Measurements from ENCODE around the gene VPS45.
"Not testable (repeated sequence)": the region's sequence is repeated elsewhere in the genome, so short reads cannot be mapped to it uniquely, and the experiment has no call there.

VPS45 gene

DNA sequence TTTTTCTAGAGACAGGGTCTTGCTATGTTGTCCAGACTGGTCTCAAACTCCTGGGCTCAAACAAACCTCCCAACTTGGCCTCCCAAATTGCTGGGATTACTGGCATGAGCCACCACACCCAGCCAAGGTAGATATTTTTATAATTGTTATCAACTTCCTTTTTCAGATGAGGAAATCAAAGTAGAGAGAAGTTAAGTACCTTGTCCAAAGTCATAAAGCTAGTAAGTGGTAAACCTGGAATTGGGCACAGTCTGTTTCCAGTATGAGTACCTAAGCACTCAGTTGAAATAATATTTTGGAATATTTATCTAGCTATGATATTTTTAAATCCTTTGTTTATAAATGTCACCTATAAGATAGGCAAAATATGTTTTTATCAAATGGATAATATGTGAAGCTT lies 59.9 kb downstream of the VPS45 start:
- TF ChIP-seq, protein P1, sequence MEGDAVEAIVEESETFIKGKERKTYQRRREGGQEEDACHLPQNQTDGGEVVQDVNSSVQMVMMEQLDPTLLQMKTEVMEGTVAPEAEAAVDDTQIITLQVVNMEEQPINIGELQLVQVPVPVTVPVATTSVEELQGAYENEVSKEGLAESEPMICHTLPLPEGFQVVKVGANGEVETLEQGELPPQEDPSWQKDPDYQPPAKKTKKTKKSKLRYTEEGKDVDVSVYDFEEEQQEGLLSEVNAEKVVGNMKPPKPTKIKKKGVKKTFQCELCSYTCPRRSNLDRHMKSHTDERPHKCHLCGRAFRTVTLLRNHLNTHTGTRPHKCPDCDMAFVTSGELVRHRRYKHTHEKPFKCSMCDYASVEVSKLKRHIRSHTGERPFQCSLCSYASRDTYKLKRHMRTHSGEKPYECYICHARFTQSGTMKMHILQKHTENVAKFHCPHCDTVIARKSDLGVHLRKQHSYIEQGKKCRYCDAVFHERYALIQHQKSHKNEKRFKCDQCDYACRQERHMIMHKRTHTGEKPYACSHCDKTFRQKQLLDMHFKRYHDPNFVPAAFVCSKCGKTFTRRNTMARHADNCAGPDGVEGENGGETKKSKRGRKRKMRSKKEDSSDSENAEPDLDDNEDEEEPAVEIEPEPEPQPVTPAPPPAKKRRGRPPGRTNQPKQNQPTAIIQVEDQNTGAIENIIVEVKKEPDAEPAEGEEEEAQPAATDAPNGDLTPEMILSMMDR (IDR thresholded peaks at IDR 0.05; ENCODE audit: extremely low read depth, insufficient read depth, missing control alignments), result no peak

DNA sequence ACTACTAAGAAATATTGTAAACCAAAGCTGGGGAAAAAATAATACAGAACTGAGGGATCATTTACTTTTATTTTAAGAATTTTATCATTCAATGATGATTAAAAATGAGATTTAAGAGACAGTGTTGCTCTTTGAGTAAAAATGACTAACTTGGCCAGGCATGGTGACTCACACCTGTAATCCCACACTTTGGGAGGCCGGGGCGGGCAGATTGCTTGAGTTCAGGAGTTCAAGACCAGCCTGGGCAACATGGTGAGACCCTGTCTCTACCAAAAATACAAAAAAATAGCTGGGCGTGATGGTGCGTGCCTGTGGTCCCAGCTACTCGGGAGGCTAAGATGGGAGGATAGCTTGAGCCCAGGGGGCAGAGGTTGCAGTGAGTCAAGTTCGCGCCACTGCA lies 60.3 kb downstream of the VPS45 start:
- TF ChIP-seq, protein P1 (IDR thresholded peaks at IDR 0.05; ENCODE audit: extremely low read depth, insufficient read depth, missing control alignments), result no peak
- in situ Hi-C loops (cut with MboI; ENCODE audit: low pct_unique_long_range_greater_than_20kb, low sequenced_read_pairs, unreplicated experiment), result no loop called here
- no peak for DNase-seq (ENCODE audit: low spot score)

More for the DNA sequence above, 59.9 kb downstream of the VPS45 start:
- in situ Hi-C loops (cut with MboI; ENCODE audit: low pct_unique_long_range_greater_than_20kb, low sequenced_read_pairs, unreplicated experiment), result no loop called here
- DNase-seq (ENCODE audit: low spot score), result no peak

DNA sequence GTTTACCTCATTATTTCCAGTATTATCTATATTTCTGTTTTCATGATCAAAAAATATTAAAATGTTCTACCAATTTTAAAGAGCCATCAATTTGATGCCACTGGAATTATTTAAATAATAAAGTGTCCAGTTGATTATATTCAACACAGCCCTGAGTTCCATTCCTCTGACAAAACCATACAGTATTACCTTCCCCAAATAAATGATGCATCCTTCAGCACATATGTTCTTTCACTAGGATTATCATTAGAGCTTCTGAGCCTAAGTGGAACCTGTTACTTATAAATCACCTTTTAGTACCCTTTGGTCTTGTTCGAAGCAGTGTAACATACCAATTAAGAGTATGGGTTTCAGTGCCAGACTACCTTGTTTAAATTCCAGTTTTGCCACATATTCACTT lies 64.8 kb downstream of the VPS45 start:
- no peak for DNase-seq (ENCODE audit: low spot score)
- in situ Hi-C loops (cut with MboI; ENCODE audit: low pct_unique_long_range_greater_than_20kb, low sequenced_read_pairs, unreplicated experiment), result no loop called here
- TF ChIP-seq, protein P1 (IDR thresholded peaks at IDR 0.05; ENCODE audit: extremely low read depth, insufficient read depth, missing control alignments), result no peak

DNA sequence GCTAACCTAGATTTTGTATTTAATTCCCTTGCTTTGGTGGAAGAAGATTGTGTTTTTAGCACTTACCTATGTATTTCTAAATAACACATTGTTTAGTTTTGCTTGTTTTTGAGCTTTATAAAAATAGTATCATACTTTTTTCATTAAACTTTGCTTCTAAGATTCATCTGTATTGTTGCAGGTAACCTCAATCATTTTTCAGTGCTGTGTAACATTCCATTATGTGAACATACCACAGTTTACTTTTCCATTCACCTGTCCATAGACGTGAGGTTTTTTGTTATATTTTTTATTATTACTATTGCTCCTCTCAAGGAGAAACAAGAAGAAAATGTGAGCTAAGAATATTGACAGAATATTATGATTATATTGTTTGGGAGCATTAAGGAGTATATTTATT lies 67.0 kb downstream of the VPS45 start:
- DNase-seq (ENCODE audit: low spot score), result no peak
- in situ Hi-C loops (cut with MboI; ENCODE audit: low pct_unique_long_range_greater_than_20kb, low sequenced_read_pairs, unreplicated experiment), result no loop called here
- TF ChIP-seq, protein P1 (IDR thresholded peaks at IDR 0.05; ENCODE audit: extremely low read depth, insufficient read depth, missing control alignments), result no peak

DNA sequence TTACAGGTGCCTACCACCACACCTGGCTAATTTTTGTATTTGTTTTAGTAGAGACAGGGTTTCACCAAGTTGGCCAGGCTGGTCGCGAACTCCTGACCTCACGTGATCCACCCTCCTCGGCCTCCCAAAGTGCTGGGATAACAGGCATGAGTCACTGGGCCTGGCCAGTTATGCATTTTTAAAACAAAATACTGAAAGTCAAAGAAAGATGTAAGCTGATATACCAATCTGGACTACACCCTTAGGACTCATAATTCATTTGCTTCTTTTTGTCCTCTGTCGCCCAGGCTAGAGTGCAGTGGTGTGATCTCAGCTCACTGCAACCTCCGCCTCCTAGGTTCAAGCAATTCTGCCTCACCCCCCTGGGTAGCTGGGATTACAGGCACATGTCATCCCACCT lies 67.8 kb downstream of the VPS45 start:
- in situ Hi-C loops (cut with MboI; ENCODE audit: low pct_unique_long_range_greater_than_20kb, low sequenced_read_pairs, unreplicated experiment); DNase-seq (ENCODE audit: low spot score): not testable (repeated sequence)

DNA sequence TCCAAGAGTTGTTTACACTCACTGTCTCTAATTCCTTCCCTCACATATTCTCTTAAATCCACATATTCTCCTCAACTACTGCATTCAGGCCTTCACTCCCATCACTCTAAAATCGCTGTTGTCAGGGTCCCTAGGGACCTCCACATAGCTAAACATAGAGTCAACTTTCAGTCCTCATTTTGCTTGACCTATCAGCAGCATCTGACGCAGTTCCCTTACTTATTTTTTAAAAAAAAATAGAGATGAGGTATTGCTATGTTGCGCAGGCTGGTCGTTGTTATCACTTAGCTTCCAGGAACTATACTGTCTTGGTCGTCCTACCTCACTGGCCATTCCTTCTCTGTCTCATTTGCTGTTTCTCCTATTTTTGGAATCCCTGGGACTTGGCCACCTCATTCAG lies 70.5 kb downstream of the VPS45 start:
- TF ChIP-seq, protein P1 (IDR thresholded peaks at IDR 0.05; ENCODE audit: extremely low read depth, insufficient read depth, missing control alignments), result no peak
- in situ Hi-C loops (cut with MboI; ENCODE audit: low pct_unique_long_range_greater_than_20kb, low sequenced_read_pairs, unreplicated experiment), result no loop called here
- DNase-seq (ENCODE audit: low spot score), result no peak

DNA sequence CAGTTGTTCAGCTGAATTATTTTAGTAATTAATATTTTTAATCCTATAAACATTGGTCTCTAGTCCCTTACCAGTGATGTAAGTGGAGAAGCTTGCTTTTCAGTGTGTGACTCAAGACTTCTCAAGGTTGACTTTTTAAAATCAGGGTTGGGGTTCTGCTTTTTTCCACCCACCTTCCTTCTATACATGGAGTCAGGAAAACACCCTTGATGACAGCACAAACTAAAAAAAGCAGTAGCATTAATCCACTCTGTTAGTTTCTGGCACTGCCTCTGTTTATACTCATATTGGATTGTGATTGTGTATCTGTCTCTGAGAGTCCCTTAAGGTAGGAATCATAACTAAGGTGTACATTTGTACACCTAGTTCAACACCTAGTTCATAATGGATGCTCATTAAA lies 73.9 kb downstream of the VPS45 start:
- DNase-seq (ENCODE audit: low spot score), result no peak
- TF ChIP-seq, protein P1 (IDR thresholded peaks at IDR 0.05; ENCODE audit: extremely low read depth, insufficient read depth, missing control alignments), result no peak
- in situ Hi-C loops (cut with MboI; ENCODE audit: low pct_unique_long_range_greater_than_20kb, low sequenced_read_pairs, unreplicated experiment), result loop anchor here (10.0 kb wide), 1 partner anchor 57 kb away; no protein-coding TSS in a partner anchor
